Pulmonary artery endothelial cell (primary cell): ENCODE results near the gene ABCA1. TPM values are rescaled to one million over a fixed set of nuclear protein-coding genes. Genes with fewer than 3 reads are reported as not detected.
"Not testable (repeated sequence)": the region's sequence is repeated elsewhere in the genome, so short reads cannot be mapped to it uniquely, and the experiment has no call there.

ENCODE experiments used
- DNase-seq: peaks from one replicate; pipeline ENCODE4 v3.0.0-alpha.2; 2011; ENCODE audit warnings: low read depth, low spot score
- total RNA-seq: library from RNA; depleted of rRNA; stranded (reverse); fragments of >200 nt; gene quantifications from 2 replicates; pipeline ENCODE4 v1.2.3, GENCODE V29; 2014

ABCA1 gene
- total RNA-seq, 1 donor from 2014 or later: 7.2 TPM

DNA sequence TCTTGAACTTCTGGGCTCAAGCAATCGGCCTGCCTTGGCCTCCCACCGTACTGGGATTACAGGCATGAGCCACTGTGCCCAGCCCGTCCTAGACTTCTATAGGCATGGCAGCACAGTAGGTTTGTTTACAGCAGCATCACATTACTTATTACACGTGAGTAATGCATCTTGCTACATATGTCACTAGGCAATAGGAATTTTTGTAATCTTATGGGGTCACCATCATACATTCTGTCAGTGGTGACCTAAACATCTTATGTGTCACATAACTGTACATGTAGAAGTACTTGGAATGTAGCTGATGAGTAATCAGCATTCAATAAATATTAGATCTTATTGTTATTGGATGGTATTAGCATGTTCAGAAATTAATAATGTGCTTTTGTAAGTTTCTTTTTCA is 22.9 kb upstream of the ABCA1 start:
- no peak for DNase-seq

DNA sequence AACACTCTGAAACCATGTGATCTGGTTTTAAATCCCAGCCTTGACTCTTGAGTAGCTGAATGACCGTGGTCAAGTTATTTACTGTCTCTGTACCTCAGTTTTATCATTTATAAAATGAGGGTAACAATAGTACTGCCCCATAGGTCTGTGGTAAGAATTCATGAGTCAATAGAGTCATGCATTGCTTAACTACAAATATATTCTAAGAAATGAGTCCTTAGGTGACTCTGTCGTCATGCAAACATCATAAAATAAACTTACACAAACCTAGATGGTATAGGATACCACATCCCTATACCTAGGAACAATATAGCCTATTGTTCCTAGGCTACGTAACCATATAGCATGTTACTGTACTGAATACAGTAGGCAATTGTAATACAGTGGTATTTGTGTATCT is 20.3 kb upstream of the ABCA1 start:
- DNase-seq: no peak

DNA sequence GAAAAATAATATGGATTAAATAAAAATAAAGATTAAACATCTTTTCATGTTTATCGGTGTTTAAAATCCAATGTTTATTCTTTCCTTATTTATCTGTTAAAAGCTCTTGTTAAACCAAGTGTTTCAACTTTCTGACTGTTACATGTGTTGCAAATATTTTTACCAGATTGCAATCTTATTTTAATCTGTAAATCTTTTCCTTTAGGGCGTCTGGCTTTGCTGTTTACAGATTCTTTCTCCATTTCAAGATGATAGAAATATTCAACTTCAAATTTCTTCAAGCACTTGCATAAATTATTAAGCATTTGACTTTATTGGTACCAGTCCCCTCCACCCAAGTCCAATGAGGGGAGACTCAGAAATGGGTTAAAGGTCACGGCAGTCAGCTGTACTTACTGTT is 16.9 kb upstream of the ABCA1 start:
- no peak for DNase-seq

DNA sequence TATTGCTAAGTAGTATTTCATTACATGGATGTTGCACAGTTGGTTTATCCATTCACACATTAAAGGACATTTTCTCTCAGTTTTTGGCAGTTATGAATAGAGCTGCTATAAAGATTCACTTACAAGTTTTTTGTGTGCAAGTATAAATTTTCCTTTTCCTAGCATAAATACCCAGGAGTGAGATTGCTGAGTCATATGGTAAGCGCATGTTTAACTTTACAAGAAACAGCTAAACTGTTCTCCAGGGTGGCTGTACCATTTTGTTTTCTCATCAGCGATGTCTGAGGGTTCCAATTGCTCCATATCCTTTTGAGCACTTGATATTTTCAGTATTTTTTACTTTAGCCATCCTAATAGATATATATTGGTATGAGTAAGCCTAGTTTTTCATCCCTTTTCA is 16.4 kb upstream of the ABCA1 start:
- no peak for DNase-seq

DNA sequence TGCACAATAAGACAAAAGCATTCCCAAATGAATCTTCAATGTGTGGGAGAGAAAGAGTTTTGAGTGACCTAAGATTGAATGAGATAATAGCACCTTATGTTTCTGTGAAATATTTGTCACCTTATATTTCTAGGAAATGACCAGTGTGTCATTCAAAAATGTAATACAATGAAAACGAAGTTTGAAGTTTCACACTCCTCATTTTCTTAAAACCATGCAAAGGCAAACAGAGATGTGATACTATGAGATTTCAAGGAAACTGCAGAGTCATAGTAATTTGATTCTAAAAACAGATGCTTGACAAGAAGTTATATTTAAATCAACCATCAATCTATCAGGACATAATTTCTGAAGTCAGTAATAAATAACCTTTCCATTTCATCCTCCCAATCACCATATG is 13.6 kb upstream of the ABCA1 start:
- no peak for DNase-seq

DNA sequence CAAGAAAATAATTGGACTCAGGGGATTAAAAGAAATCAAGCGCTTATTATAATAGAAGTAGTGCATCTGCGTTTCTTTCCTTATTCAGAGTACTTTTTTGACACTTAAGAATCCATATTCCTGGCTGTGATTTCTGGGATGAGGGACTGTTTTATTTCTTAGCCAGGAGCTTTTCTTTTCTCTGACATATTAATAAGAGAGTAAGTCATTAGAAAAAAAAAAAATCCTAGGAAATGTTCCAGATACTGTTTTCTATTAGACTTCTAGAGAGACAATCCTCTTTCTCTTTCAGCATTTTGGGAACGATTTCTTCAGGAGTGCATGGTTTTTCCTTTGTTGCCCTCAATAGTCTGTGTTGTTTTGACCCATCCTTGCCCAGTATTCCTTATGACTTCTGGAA is 8.3 kb upstream of the ABCA1 start:
- DNase-seq: no peak

DNA sequence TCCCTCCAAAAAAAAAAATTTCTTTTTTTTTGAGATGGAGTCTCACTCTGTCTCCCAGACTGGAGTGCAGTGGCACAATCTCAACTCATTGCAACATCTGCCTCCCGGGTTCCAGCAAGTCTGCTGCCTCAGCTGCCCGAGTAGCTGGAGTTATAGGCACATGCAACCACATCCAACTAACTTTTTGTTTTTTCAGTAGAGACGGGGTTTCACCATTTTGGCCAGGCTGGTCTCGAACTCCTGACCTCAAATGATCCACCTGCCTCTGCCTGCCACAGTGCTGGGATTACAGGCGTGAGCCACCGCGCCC is 7.5 kb upstream of the ABCA1 start:
- DNase-seq: not testable (repeated sequence)

DNA sequence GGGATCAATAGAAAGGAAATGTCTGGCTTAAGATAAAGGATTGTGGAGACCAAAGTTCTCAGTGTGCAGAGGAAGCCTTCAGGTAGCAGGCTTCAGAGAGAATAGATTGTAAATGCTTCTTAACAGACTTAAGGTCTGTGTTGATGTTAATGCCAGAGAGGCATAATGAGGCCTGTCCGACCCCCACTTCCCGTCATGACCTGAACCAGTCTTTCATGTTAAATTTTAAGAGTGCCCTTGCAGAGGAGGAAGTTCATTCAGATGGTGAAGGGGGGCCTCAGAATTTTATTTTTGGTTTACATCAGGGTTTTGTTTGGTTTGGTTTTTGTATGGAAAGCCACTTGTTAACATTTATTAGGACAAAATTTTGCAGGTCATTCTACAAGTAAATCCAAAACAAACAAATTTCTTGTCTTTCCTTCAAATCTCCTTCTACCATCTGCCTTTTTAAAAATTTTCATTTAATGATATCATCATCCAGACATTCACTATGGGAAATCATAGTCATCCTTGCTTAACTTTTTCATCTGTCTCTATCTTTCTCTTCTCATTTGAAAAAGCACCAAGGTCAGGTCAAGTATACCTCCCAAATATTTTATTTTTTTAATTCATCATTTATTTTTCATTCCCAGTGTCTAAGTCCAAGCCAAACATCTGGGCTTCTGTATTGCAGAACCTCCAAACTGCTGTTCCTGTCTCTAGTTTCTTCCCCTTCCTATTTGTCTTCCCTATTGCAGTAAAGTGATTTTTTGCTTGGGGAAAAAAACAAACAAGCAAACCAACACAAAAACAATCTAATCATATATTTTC is 6.9 kb upstream of the ABCA1 start:
- no peak for DNase-seq

DNA sequence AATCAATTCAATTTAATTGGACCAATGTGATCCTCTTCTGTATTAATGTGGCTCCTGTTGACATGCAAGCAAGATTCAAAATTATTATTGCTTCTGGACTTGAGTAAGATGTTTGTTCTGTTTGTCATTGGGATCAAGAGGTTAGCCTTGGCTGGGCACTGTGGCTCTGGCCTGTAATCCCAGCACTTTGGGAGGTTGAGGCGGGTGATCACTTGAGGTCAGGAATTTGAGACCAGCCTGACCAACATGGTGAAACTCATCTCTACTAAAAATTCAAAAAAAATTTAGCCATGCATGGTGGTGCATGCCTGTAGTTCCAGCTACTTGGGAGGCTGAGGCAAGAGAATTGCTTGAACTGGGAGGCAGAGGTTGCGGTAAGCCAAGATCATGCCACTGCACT is 5.1 kb upstream of the ABCA1 start:
- DNase-seq: not testable (repeated sequence)

DNA sequence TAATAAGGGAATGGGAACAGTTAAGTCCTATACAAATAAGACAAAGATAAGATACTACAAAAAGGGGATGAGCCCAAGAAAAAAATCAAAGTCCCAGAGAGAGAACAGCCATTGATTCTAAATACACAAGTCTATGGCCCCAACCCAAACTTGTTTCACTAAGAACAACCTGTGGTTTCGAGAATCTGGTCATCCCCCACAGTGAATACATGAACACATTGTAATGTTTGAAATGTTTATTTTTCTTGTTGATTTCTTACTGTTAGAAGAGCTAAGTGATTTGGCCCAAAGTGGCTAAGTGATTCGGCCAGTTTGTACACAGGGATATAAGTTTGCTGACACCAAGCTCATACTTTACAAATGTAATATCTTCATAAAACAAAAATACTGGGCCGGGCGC is 3.3 kb upstream of the ABCA1 start:
- DNase-seq: no peak

DNA sequence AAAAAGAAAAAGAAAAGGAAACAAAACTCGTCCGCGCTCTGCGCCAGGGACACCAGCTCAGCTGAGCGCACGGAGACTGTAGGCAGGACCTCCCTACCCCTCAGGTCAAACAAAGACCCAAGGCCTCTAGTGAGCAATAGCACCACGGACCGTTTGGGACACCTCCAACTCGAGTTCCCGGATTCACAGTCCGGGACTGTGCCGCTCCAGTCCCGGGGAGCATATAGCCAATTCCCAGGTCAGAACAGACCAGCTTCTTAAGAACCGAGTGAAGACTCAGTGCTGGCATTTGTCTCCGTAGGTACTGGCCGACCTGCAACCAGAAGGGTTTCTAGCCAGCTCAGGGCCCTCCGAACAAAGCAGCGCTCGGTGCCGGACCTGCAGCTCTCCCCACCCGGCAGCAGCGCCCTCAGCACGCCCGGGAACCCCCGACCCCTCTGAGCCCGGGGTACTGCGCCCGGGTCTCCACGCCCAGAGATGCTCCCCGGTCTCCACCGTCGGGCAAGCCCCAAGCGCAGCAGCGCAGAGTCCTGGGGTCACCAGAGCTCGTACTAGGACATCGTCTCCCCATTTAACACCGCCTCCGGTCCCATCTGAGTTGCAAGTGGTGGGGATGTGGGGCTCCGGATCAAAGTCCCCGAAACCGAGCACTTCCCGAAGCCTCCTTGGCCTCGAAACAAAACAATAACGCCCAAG is 591 bp downstream of the ABCA1 start:
- DNase-seq: no peak

DNA sequence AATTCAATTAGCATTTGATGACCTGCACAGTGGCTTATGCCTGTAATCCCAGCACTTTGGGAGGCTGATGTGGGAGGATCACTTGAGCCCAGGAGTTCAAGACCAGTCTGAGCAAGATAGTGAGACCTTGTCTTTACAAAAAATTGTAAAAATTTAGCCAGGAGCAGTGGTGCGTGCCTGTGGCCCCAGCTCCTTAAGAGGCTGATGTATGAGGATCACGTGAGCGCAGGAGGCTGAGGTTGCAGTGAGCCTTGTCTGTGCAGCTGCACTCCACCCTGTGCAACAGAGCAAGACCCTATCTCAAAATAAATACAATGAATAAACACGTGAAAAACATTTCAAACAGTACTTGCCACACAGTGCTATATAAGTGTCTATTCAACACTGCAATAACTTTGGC is 4.2 kb downstream of the ABCA1 start:
- no peak for DNase-seq

DNA sequence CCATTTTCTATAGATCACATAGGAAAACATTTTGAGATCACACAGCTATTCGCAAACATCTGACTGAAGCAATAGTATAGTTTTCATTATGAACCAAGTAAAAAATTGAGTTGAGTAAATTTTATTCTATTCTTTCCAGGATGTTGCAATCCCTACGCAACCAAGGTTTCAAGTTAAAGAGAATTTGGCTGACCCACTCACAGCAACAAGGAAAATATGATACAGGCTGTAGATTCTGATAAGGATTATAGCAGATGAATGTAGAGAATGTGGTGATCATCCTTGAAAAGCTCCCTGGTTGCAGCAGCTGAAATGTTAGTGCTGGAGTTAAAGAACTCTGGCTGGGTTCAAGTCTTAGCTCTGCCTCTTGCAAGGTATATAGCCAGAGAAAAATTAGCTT is 4.7 kb downstream of the ABCA1 start:
- DNase-seq: no peak

DNA sequence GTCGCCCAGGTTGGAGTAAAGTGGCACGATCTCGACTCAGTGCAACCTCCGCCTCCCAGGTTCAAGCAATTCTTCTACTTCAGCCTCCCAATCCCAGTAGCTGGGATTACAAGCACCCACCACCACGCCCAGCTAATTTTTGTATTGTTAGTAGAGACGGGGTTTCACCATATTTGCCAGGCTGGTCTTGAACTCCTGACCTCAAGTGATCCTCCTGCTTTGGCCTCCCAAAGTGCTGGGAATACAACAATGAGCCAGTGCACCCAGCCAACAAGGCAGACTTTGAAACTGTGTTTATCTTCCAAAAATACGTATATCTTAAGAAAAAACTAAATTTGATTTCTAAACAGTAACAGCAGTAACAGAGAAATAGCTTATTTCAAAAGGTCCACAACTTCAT is 5.2 kb downstream of the ABCA1 start:
- not testable (repeated sequence) for DNase-seq

DNA sequence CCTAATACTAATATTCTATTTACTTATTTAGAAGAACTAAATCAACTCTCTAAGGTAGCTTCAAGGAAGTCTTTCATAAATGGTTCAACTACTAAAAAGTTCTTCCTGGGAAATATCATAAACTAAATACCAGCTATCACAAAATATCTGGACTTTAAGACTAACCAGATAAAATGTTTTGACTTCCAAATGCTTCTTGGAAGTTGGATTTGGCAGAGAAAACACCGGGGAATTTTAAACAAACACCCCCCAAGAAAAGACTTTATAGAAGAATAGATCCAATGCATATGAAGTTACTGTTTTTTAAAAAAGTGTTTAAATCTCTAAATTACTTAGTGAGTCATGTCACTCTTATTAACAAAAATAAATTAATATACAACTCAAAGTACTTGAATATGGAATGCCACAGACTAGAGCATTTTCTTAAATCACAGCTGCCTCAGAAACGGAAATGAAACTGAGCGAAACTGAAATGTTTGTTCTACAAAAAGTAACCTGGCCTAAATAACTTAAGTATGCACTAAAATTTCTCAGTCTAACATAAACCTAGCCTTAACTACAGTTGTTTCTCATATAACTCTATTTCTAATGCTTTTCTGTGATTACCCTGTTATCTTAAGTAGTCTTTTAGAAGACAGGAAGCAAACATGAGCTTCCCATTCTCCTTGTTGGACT is 6.8 kb downstream of the ABCA1 start:
- no peak for DNase-seq

DNA sequence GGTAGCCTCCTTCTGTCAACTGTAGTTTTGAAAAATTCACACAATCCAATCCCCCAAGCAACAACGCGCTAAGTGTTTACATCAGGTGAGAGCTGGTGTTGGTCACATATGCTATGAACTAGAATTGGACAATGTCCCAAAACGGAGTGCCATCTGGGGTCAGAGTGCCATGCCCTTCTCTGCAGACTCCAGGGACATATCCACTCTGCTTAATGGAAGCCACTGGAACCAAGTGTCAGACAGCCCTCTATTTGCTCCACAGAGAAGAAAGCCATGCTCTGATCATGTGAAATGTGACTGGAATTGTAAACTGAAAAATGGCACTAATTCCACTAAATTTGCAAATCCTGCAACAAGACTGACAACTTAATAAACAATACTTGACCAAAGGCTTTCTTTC is 12.2 kb downstream of the ABCA1 start:
- DNase-seq: no peak

DNA sequence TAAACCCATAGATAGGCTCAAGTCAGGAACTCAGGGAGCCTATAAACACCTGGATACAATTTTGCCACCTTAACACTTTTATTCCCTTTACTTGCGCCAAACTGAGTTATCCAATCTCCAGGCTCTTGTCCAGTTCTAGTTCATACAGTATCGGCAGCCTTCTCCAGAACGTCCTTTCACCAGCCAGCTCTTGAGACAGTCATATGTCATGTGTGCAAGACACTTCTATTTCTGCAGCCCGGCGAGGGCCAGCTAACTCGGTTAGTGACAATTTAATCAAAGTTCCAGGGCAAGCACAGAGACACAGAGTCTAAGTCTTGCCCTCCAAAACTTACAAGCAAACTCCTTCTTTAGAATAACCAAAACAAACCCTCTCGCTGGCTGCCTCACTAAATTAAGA is 12.9 kb downstream of the ABCA1 start:
- no peak for DNase-seq

DNA sequence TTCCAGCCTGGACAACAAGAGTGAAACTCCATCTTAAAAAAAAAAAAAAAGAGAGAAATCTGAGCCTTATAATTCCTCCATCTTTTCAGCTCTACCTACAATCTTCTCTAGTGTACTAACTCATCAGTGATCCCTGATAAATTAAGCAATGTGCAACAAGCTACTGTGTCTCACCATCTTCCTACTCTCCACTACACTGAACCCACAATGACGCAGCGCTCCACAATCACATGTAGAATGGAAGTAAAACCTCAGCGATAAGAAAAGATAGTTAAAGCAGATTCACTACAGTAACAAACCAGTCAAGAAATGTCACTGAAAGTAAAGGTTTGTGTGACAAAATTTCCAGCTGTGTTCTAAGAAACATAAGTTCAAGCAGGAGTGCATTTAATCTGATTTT is 13.5 kb downstream of the ABCA1 start:
- no peak for DNase-seq

DNA sequence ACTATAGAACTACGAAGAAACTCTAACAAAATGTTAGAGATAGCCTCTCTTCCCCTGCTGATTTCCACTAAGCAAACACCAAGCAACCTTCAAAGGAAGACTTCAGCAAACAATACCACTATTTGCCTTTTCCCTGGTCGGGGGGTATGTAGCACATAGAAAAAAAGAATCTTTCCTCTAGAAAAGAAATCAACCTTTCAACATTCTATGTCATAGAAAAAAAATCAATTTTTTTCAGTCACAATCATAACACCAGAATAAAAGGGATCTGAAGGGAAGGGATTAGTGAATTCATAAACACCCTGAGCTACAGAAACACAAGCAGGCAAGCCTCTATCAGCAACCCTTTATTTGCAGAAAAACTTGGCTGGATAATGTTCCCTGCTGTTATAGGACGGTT is 15.3 kb downstream of the ABCA1 start:
- no peak for DNase-seq

DNA sequence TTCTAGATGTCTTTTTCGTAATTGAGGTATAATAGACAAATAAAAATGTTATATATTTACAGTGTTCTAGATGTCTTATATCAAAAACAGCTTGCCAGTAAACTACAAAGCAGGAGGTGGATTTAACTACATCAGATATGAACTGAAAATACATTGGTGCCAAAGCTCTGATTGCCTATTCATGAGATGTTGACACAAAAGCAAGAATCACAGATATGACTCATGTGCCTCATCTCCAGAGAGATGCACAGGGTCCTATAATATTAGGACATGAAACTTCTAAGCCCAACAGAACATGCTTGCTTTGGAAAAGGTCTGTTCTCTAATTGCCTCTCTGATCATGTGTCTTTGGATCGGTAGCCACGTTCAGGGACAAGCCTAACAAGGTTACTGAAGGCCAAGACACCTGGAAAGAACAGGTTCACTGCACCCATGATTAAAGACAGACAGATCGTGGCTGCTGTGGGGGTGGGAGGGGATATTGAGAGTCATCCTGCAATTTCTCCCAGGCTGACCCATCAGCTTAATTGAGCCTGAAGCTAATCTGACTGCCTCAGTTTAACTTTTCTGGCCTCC is 16.8 kb downstream of the ABCA1 start:
- DNase-seq: no peak

DNA sequence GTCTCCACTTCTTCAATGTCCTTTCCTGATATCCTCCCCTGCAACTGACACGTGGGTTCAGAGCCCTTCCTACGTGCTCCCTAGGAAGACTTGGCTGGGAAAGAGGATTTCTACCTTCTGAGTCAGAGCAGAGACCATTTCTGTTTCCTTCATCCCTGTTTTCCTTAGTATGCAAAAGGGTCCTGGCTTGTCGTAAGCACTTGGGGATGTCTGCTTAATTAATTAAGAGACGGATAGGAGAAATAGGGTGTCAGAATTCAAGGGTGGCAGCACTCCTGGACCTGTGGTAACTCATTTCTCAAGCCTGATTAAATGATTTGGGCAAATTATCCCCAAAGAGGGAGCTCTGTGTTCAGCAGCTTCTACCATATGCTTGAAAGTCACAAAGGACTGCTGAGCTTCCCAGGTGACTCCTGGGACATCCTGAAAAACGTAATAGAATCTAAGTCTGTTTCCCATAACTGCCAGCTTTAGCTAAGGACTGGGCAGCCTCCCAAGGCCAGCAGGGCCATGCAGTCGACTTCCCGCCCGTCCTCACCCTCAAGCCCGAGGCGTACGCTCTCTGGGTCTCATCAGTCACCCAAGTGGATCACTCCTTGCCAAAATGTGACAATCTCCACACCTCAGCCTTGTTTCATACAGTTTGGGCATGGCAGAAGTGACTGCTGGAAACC is 20.5 kb downstream of the ABCA1 start:
- DNase-seq: no peak
